DND-41 (cell line): ENCODE measurements around the gene SMPD3.

Experiments used
- CTCF ChIP-seq: IDR thresholded peaks from 2 replicates; pipeline ENCODE4 v1.5.1; 2012; ENCODE audit warnings: borderline replicate concordance, low read length, moderate library complexity, mild to moderate bottlenecking; ENCODE audit not compliant: poor library complexity, severe bottlenecking; ENCODE audit errors: extremely low read depth
- EZH2 ChIP-seq: IDR thresholded peaks from 3 replicates; pipeline ENCODE4 v1.6.1; 2012; ENCODE audit warnings: borderline replicate concordance, low read depth, mild to moderate bottlenecking, moderate library complexity, low read length, inconsistent platforms; ENCODE audit not compliant: severe bottlenecking

- TF ChIP-seq CTCF (no peak), EZH2 (no peak)
Observed at GRCh38 chr16:68450741-68451255, 2.5 kb upstream of the SMPD3 start.
